Osteocyte (in vitro differentiated cells): ENCODE data around the gene MED16. TPM values are rescaled to one million over a fixed set of nuclear protein-coding genes. Genes with fewer than 3 reads are reported as not detected.
"Not testable (repeated sequence)": the region's sequence is repeated elsewhere in the genome, so short reads cannot be mapped to it uniquely, and the experiment has no call there.

Source experiments
- DNase-seq: peaks from one replicate; pipeline ENCODE4 v3.0.0; 2021; ENCODE audit warnings: mixed read lengths; ENCODE audit not compliant: unreplicated experiment; ENCODE audit errors: extremely low spot score
- H3K27ac Mint-ChIP-seq: one replicate; pipeline ENCODE4 v1.8.0; 2021; ENCODE audit warnings: mild to moderate bottlenecking, mixed read lengths; ENCODE audit not compliant: unreplicated experiment
- H3K27me3 Mint-ChIP-seq: one replicate; pipeline ENCODE4 v1.8.0; 2021; ENCODE audit warnings: mixed read lengths; ENCODE audit not compliant: unreplicated experiment
- H3K36me3 Mint-ChIP-seq: one replicate; pipeline ENCODE4 v1.8.0; 2021; ENCODE audit warnings: mixed read lengths; ENCODE audit not compliant: unreplicated experiment
- H3K4me1 Mint-ChIP-seq: one replicate; pipeline ENCODE4 v1.8.0; 2021; ENCODE audit warnings: mixed read lengths; ENCODE audit not compliant: unreplicated experiment
- H3K4me3 Mint-ChIP-seq: one replicate; pipeline ENCODE4 v1.8.0; 2021; ENCODE audit warnings: mild to moderate bottlenecking, moderate library complexity, mixed read lengths; ENCODE audit not compliant: unreplicated experiment
- H3K9me3 Mint-ChIP-seq: one replicate; pipeline ENCODE4 v1.8.0; 2021; ENCODE audit warnings: mixed read lengths; ENCODE audit not compliant: unreplicated experiment
- CTCF ChIP-seq: fragments of 200-600 bp; sonication (generic); IDR thresholded peaks from 2 replicates; pipeline ENCODE4 v1.5.0; 2021; ENCODE audit warnings: antibody characterized with exemption, mild to moderate bottlenecking, moderate library complexity
- total RNA-seq: library from RNA; stranded (reverse); gene quantifications from 2 replicates; pipeline ENCODE4 v1.2.1, GENCODE V29; 2021

MED16 gene
- total RNA-seq, 1 donor from 2014 or later, result 72.3 TPM

- peaks cover 20% of the 10 kb centered on the region for H3K4me1 Mint-ChIP-seq
- H3K27ac Mint-ChIP-seq, result no peak overlapping the region
- no peaks in the 10 kb centered on the region for H3K36me3 Mint-ChIP-seq
- no peak overlapping the region for H3K4me3 Mint-ChIP-seq
- no peak for TF ChIP-seq CTCF
- no peaks in the 10 kb centered on the region for H3K9me3 Mint-ChIP-seq
- peaks cover 3% of the 10 kb centered on the region for H3K27me3 Mint-ChIP-seq
- DNase-seq, result peak; percentile 83
Measured at GRCh38 chr19:843180-843835, 49.7 kb downstream of the MED16 start.

GRCh38 chr19:842802-843179 is 50.2 kb downstream of the MED16 start:
- not testable (repeated sequence) for H3K4me3 Mint-ChIP-seq, H3K27ac Mint-ChIP-seq, DNase-seq, H3K9me3 Mint-ChIP-seq, H3K36me3 Mint-ChIP-seq, H3K27me3 Mint-ChIP-seq
- H3K4me1 Mint-ChIP-seq, result peaks cover 20% of the 10 kb centered on the region

DNA sequence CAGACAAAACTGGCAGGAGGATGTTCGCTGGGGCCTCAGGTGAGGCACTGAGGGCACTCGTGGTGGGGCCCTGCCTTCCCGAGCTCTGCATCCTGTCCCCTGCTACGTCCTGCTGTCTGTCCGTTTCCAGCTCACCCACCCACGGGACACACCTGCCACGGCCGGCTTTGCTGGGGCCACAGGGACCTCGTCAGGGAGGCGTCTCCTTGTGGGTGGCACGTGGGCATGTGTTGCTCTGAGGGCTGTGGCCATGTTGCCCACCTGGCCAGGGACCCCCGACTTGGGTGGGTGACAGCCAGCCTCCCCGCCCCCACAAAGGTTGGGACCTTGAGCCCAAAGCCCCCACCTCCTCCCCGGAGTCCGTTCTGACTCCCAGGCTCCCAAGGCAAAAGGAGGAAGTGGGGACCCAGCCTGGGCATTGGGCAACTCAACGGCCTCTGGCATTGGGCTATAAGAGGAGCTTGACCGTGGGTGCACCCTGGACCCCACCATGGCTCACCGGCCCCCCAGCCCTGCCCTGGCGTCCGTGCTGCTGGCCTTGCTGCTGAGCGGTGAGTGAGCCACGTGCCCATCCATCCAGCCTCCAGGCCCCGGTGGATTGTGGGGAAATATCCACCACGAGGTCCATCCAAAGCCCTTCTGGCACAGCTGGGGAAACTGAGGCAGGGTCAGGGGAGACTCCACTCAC is 52.3 kb downstream of the MED16 start, which contains the start of gene PRTN3:
PRTN3 (plus strand) TSS at position 481 of the 688 bp plus-strand sequence; CDS start at position 491, 10 bp downstream.
- TF ChIP-seq CTCF, result no peak
- H3K9me3 Mint-ChIP-seq, result no peaks in the 10 kb centered on the region
- DNase-seq, result no peak
- peaks cover 14% of the 10 kb centered on the region for H3K4me1 Mint-ChIP-seq
- no peak within 1 kb of the TSS for H3K4me3 Mint-ChIP-seq
- H3K36me3 Mint-ChIP-seq, result no peaks in the 10 kb centered on the region
- no peak within 1 kb of the TSS for H3K27ac Mint-ChIP-seq
- peaks cover 3% of the 10 kb centered on the region for H3K27me3 Mint-ChIP-seq

DNA sequence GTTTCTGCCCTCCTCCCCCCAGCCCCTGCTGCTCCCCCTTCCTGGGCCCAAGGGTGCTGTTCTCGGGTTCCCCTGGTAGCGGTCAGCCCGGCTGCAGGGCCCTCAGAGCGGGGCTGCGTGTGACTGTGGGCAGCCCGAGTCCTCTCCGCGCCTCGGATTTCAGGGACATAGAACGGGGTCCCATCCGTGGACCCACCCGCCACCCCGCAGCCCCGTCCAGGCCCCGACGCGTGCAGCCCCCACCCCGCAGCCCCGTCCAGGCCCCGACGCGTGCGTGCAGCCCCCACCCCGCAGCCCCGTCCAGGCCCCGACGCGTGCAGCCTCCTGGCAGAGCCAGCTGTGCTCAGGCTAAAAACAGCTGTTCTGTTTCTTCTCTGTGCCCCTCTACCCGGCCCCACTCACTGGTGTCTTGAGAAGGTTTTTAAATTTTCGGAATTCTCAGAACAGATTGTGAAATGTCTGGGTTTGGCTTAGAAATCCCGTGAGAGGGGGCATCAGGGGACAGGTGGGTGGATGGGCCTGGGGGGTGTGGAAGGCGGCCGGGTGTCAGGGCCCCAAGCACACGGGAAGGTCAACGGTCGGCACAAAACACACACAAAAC is 57.7 kb downstream of the MED16 start:
- Mint-ChIP-seq H3K4me1 (peaks cover 9% of the 10 kb centered on the region), H3K9me3 (no peaks in the 10 kb centered on the region), H3K36me3 (no peaks in the 10 kb centered on the region), H3K27ac (no peak overlapping the region), H3K27me3 (no peaks in the 10 kb centered on the region), H3K4me3 (no peak overlapping the region)
- DNase-seq, result no peak
- TF ChIP-seq CTCF, result no peak

DNA sequence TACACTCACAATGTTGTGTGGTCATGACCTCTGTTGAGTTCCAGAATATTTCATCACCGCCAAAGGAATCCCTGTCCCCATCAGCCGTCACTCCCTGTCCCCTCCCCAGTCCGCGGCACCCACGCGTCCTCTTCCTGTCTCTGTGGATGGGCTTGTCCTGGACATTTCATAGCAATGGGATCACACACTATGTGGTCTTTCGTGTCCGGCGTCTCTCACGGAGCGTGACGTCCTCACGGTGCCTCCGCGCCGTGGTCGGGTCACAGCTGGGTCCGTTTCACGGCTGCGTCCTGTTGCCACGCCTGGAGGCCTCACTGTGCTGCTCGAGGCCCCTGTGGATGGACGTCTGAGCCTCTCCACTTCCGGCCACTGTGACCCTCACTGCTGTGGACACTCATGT is 58.8 kb downstream of the MED16 start:
- Mint-ChIP-seq H3K27ac (no peak overlapping the region), H3K36me3 (no peaks in the 10 kb centered on the region), H3K4me1 (peaks cover 8% of the 10 kb centered on the region), H3K27me3 (no peaks in the 10 kb centered on the region), H3K9me3 (no peaks in the 10 kb centered on the region), H3K4me3 (no peak overlapping the region)
- no peak for DNase-seq
- no peak for TF ChIP-seq CTCF
